PC-3 (cell line): Measurements from ENCODE around the gene RCAN2. TPM values are rescaled to one million over a fixed set of nuclear protein-coding genes. Genes with fewer than 3 reads are reported as not detected.

ENCODE experiments used
- ATAC-seq: fragments of 200-7000 bp; cut with Tn5 transposase; 2 replicates; pipeline ENCODE4 v1.9.1; 2020; ENCODE audit warnings: mild to moderate bottlenecking, moderate library complexity
- BruUV-seq: library from RNA; stranded (reverse); fragments of 400-500 nt; replicated peaks from 2 replicates; lab custom pipeline; 2021; lab: Mats Ljungman, UMichigan
- CTCF ChIA-PET: fragments of 300-600 bp; sonication (Branson Sonifier 250); formaldehyde crosslinking; loops from one replicate; lab custom pipeline; 2022; ENCODE audit warnings: antibody characterized with exemption; lab: Charles Lee
- POLR2A ChIA-PET: fragments of 300-600 bp; sonication (Branson Sonifier 250); formaldehyde crosslinking; loops from one replicate; lab custom pipeline; 2022; ENCODE audit warnings: antibody characterized with exemption; ENCODE audit not compliant: unreplicated experiment; lab: Charles Lee
- DNase-seq: peaks from one replicate; pipeline ENCODE4 v3.0.0-alpha.2; 2015
- H2AFZ ChIP-seq: fragments of 300-600 bp; sonication (generic); 2 replicates; pipeline ENCODE4 v1.6.0; 2016; ENCODE audit warnings: antibody characterized with exemption, low read length
- H3F3A ChIP-seq: fragments of 300-600 bp; sonication (generic); one replicate; pipeline ENCODE4 v1.6.0; 2017; ENCODE audit warnings: antibody characterized with exemption, low read length, control low read depth, mild to moderate bottlenecking; ENCODE audit not compliant: unreplicated experiment
- H3K27ac ChIP-seq: fragments of 300-600 bp; sonication (generic); 2 replicates; pipeline ENCODE4 v1.5.1; 2016; ENCODE audit warnings: mild to moderate bottlenecking, low read length
- H3K27me3 ChIP-seq: fragments of 300-600 bp; sonication (generic); 2 replicates; pipeline ENCODE4 v1.6.1; 2016; ENCODE audit warnings: low read length, mixed read lengths
- H3K36me3 ChIP-seq: fragments of 300-600 bp; sonication (generic); 2 replicates; pipeline ENCODE4 v1.6.1; 2016; ENCODE audit warnings: low read depth, mixed run types, low read length, mixed read lengths
- H3K4me1 ChIP-seq: fragments of 300-600 bp; sonication (generic); 2 replicates; pipeline ENCODE4 v1.5.1; 2016; ENCODE audit warnings: low read length; ENCODE audit not compliant: insufficient read depth
- H3K4me2 ChIP-seq: fragments of 300-600 bp; sonication (generic); 2 replicates; pipeline ENCODE4 v1.6.0; 2016; ENCODE audit warnings: low read length
- H3K4me3 ChIP-seq: fragments of 300-600 bp; sonication (generic); 2 replicates; pipeline ENCODE4 v1.5.1; 2016; ENCODE audit warnings: mild to moderate bottlenecking, low read length, mixed read lengths
- H3K79me2 ChIP-seq: fragments of 300-600 bp; sonication (generic); 2 replicates; pipeline ENCODE4 v1.6.1; 2017; ENCODE audit warnings: low read length, mixed read lengths
- H3K9ac ChIP-seq: fragments of 300-600 bp; sonication (generic); 2 replicates; pipeline ENCODE4 v1.6.0; 2016; ENCODE audit warnings: mild to moderate bottlenecking, low read length
- H3K9me2 ChIP-seq: fragments of 300-600 bp; sonication (generic); replicated peaks from 2 replicates; pipeline ENCODE4 v1.6.1; 2016; ENCODE audit warnings: mixed run types, low read length, mixed read lengths
- H3K9me3 ChIP-seq: fragments of 300-600 bp; sonication (generic); 2 replicates; pipeline ENCODE4 v1.6.1; 2016; ENCODE audit warnings: low read length, mixed read lengths
- H4K20me1 ChIP-seq: fragments of 300-600 bp; sonication (generic); 2 replicates; pipeline ENCODE4 v1.6.1; 2016; ENCODE audit warnings: low read length, mixed read lengths
- EZH2 ChIP-seq: fragments of 300-600 bp; sonication (generic); IDR thresholded peaks from one replicate; pipeline ENCODE4 v1.6.1; 2017; ENCODE audit warnings: antibody characterized with exemption, mild to moderate bottlenecking, low read length; ENCODE audit not compliant: unreplicated experiment
- EZH2phosphoT487 ChIP-seq: fragments of 300-600 bp; sonication (generic); IDR thresholded peaks from 2 replicates; pipeline ENCODE4 v1.6.1; 2018; ENCODE audit warnings: mild to moderate bottlenecking, antibody characterized with exemption, low read length, borderline replicate concordance
- intact Hi-C: fragments of 100-400 bp; cut with micrococcal nuclease; formaldehyde crosslinking; loops from 2 replicates; pipeline ENCODE4 v1.9.0; 2023
- total RNA-seq: library from RNA; depleted of rRNA; stranded (reverse); fragments of >200 nt; gene quantifications from 2 replicates; pipeline ENCODE4 v1.2.3, GENCODE V29; 2014
- TF ChIP-seq, protein P1 (sequence below): fragments of 300-600 bp; sonication (generic); conservative IDR thresholded peaks from 2 replicates; pipeline ENCODE4 v1.5.1; 2017; ENCODE audit warnings: antibody characterized with exemption, low read depth, mild to moderate bottlenecking, low read length

RCAN2 gene
- total RNA-seq, 1 experiment from 2014 or later = not detected

DNA sequence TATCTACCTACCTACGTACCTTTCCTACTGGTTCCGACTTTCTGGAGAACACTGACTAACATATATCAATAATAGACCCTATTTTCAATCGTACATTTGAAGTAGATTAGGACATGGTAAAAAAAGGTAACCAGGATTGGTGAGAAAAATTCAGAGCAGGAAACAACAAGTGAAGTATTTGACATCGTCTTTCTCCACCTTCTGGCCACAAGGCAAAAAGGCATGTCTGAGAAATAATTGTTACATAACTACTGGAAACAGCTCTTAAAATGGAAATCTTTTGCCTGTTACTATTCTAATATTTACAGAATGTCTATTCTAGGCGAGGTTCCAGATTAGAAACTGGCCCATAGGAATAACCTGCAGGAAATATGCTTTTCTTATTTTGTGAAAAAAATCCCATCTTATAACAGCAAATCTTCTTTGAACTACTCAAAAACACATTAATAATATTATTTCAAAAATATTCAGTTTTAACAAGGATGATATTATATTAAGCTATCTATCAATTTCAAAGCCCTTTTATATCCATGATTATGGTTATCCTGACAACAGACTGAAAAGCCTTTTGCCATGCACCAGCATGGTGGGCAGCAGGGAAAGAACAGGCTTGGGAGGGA, 80.8 kb downstream of the RCAN2 start:
- Histone ChIP-seq H3K9ac (no peak overlapping the region), H3K27ac (no peak overlapping the region), H3K4me1 (no peaks in the 10 kb centered on the region), H3F3A (no peaks in the 10 kb centered on the region), H3K9me2 (no peaks in the 10 kb centered on the region), H3K79me2 (no peaks in the 10 kb centered on the region), H3K36me3 (no peaks in the 10 kb centered on the region), H3K9me3 (no peaks in the 10 kb centered on the region), H3K27me3 (peaks cover 22% of the 10 kb centered on the region), H4K20me1 (no peaks in the 10 kb centered on the region), H3K4me3 (no peak overlapping the region), H3K4me2 (no peak overlapping the region), H2AFZ (no peak overlapping the region)
- ChIA-PET CTCF (interaction anchor here (0.8 to 1.3 kb wide), 3 partner anchors 188 to 320 kb away, joined by 3 to 28 read pairs (median 7); no protein-coding TSS in a partner anchor), POLR2A (interaction anchor here (0.6 kb wide), 1 partner anchor 289 kb away, joined by 3 read pairs; no protein-coding TSS in a partner anchor)
- intact Hi-C loops = loop anchor here (1.0 to 10.0 kb wide), 4 partner anchors 189 to 634 kb away; partner anchors contain the start of gene ADGRF1
- TF ChIP-seq EZH2 = no peak
- TF ChIP-seq, protein P1, sequence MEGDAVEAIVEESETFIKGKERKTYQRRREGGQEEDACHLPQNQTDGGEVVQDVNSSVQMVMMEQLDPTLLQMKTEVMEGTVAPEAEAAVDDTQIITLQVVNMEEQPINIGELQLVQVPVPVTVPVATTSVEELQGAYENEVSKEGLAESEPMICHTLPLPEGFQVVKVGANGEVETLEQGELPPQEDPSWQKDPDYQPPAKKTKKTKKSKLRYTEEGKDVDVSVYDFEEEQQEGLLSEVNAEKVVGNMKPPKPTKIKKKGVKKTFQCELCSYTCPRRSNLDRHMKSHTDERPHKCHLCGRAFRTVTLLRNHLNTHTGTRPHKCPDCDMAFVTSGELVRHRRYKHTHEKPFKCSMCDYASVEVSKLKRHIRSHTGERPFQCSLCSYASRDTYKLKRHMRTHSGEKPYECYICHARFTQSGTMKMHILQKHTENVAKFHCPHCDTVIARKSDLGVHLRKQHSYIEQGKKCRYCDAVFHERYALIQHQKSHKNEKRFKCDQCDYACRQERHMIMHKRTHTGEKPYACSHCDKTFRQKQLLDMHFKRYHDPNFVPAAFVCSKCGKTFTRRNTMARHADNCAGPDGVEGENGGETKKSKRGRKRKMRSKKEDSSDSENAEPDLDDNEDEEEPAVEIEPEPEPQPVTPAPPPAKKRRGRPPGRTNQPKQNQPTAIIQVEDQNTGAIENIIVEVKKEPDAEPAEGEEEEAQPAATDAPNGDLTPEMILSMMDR = peak; percentile 93
- no peak for ATAC-seq
- BruUV-seq = no TSS peak
- DNase-seq = peak; percentile 62

DNA sequence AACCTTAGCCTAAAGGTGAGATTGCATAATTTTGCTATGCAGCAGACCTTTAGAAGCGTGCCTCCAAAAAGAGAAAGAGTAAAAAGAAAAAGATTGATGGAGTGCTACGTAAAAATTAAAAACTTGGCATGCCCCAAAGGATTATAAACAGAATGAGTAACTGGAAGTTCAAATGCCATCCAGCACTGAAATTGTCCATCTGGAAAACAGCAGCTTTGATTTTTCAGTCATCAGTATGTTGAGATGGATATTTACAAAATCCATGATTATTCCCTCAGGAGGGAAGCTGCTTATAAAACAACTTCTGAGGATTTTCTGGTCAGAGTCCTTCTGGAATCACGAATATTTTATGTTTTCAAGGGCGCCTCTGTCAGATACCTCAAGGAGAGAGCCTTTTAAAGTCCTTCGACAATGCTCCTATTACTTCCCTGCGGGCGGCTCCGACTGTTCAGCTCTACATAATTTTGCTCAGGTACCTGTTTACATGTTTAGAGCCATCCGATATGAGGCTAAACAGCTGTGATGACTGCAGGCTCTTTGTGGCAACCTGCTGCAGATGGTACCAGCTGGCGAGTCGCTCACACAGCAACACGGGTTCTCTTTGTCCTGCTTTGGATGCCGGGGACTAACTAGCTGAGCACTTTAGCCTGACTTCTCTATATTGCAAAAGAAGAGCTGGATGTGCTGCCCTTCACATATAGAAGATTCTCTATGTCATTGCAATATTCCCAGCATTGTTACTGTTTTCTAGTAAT, 83.3 kb downstream of the RCAN2 start:
- no peak overlapping the region for H3K27ac ChIP-seq

More for the DNA sequence above, 83.3 kb downstream of the RCAN2 start:
- ChIA-PET CTCF (interaction anchor here (0.7 to 1.0 kb wide), 2 partner anchors 11 to 318 kb away, joined by 3 read pairs; no protein-coding TSS in a partner anchor), POLR2A (interaction anchor here (0.6 kb wide), 1 partner anchor 318 kb away, joined by 6 read pairs; no protein-coding TSS in a partner anchor)
- TF ChIP-seq EZH2phosphoT487 = no peak
- TF ChIP-seq EZH2 = no peak
- TF ChIP-seq, protein P1 = no peak
- Histone ChIP-seq H3K9ac (no peak overlapping the region), H4K20me1 (no peaks in the 10 kb centered on the region), H3K27me3 (peaks cover 34% of the 10 kb centered on the region), H3K9me3 (no peaks in the 10 kb centered on the region), H3K36me3 (no peaks in the 10 kb centered on the region), H3K4me2 (no peak overlapping the region), H3K9me2 (no peaks in the 10 kb centered on the region), H3K4me1 (no peaks in the 10 kb centered on the region), H3K79me2 (no peaks in the 10 kb centered on the region), H3F3A (no peaks in the 10 kb centered on the region), H3K4me3 (no peak overlapping the region), H2AFZ (no peak overlapping the region)
- no TSS peak for BruUV-seq
- intact Hi-C loops = no loop called here
- no peak for ATAC-seq
- DNase-seq = no peak
